DND-41 (cell line): ENCODE results near the gene MACROD2.

Source experiments
- ATAC-seq: fragments of 200-7000 bp; cut with Tn5 transposase; 3 replicates; pipeline ENCODE4 v1.9.1; 2021; ENCODE audit warnings: low read depth; ENCODE audit not compliant: insufficient read depth
- DNase-seq: peaks from one replicate; pipeline ENCODE4 v3.0.0-alpha.2; 2020
- H2AFZ ChIP-seq: 2 replicates; pipeline ENCODE4 v1.6.0; 2012; ENCODE audit warnings: low read depth, low read length
- H3K27ac ChIP-seq: 2 replicates; pipeline ENCODE4 v1.5.1; 2012; ENCODE audit warnings: low read length, inconsistent platforms
- H3K27me3 ChIP-seq: fragments of 200-600 bp; sonication (generic); 2 replicates; pipeline ENCODE4 v1.6.0; 2012; ENCODE audit warnings: low read length, mild to moderate bottlenecking, inconsistent platforms; ENCODE audit not compliant: insufficient read depth, poor library complexity
- H3K36me3 ChIP-seq: 2 replicates; pipeline ENCODE4 v1.5.1; 2012; ENCODE audit warnings: low read length, inconsistent platforms; ENCODE audit not compliant: insufficient read depth
- H3K4me1 ChIP-seq: 2 replicates; pipeline ENCODE4 v1.5.1; 2012; ENCODE audit warnings: mild to moderate bottlenecking, low read length; ENCODE audit not compliant: insufficient read depth
- H3K4me2 ChIP-seq: 2 replicates; pipeline ENCODE4 v1.6.0; 2012; ENCODE audit warnings: mild to moderate bottlenecking, moderate library complexity, low read length, inconsistent platforms; ENCODE audit not compliant: insufficient read depth
- H3K4me3 ChIP-seq, 2 experiments: fragments of 200-600 bp in 1 of 2; shearing (Covaris generic) in 1 of 2; 2 replicates each; pipeline ENCODE4 v1.5.1; 2012 to 2016; ENCODE audit warnings: inconsistent platforms in 2 of 2, low read length in 2 of 2, mild to moderate bottlenecking in 2 of 2, low read depth in 1 of 2, moderate library complexity in 1 of 2
- H3K79me2 ChIP-seq: 2 replicates; pipeline ENCODE4 v1.6.0; 2012; ENCODE audit warnings: low read length, inconsistent platforms; ENCODE audit not compliant: insufficient read depth
- H3K9ac ChIP-seq: 2 replicates; pipeline ENCODE4 v1.6.0; 2012; ENCODE audit warnings: low read depth, mild to moderate bottlenecking, inconsistent platforms, low read length, moderate library complexity
- H3K9me3 ChIP-seq: 2 replicates; pipeline ENCODE4 v1.5.1; 2012; ENCODE audit warnings: low read length, moderate library complexity, mild to moderate bottlenecking, inconsistent platforms; ENCODE audit not compliant: insufficient read depth, severe bottlenecking
- H4K20me1 ChIP-seq: 2 replicates; pipeline ENCODE4 v1.6.0; 2012; ENCODE audit warnings: low read length; ENCODE audit not compliant: insufficient read depth
- CTCF ChIP-seq: IDR thresholded peaks from 2 replicates; pipeline ENCODE4 v1.5.1; 2012; ENCODE audit warnings: borderline replicate concordance, low read length, moderate library complexity, mild to moderate bottlenecking; ENCODE audit not compliant: poor library complexity, severe bottlenecking; ENCODE audit errors: extremely low read depth
- EZH2 ChIP-seq: IDR thresholded peaks from 3 replicates; pipeline ENCODE4 v1.6.1; 2012; ENCODE audit warnings: borderline replicate concordance, low read depth, mild to moderate bottlenecking, moderate library complexity, low read length, inconsistent platforms; ENCODE audit not compliant: severe bottlenecking

Gene MACROD2

GRCh38 chr20:15379681-15380296, 1384.5 kb downstream of the MACROD2 start:
- Histone ChIP-seq H2AFZ (no peak overlapping the region), H3K27me3 (no peaks in the 10 kb centered on the region), H3K9ac (no peak overlapping the region), H3K9me3 (no peaks in the 10 kb centered on the region), H3K4me2 (no peak overlapping the region), H3K79me2 (no peaks in the 10 kb centered on the region), H3K4me3 (no peak overlapping the region), H3K36me3 (no peaks in the 10 kb centered on the region), H3K4me1 (no peaks in the 10 kb centered on the region), H4K20me1 (no peaks in the 10 kb centered on the region), H3K27ac (no peak overlapping the region)
- DNase-seq: no peak
- TF ChIP-seq CTCF (no peak), EZH2 (no peak)
- ATAC-seq: no peak

- DNase-seq: no peak
- H3K27me3 ChIP-seq: no peaks in the 10 kb centered on the region
- H3K4me3 ChIP-seq: no peak overlapping the region
These were observed 1385.5 kb downstream of the MACROD2 start for GRCh38 chr20:15380770-15381169.

GRCh38 chr20:15387228-15387627, 1391.9 kb downstream of the MACROD2 start:
- H3K4me2 ChIP-seq: no peak overlapping the region
- H3K9me3 ChIP-seq: no peaks in the 10 kb centered on the region
- no peaks in the 10 kb centered on the region for H3K36me3 ChIP-seq
- H2AFZ ChIP-seq: no peak overlapping the region
- H3K79me2 ChIP-seq: no peaks in the 10 kb centered on the region
- no peak overlapping the region for H3K27ac ChIP-seq
- no peak for DNase-seq
- H4K20me1 ChIP-seq: no peaks in the 10 kb centered on the region
- no peaks in the 10 kb centered on the region for H3K27me3 ChIP-seq
- no peak for ATAC-seq
- no peak overlapping the region for H3K9ac ChIP-seq
- TF ChIP-seq CTCF: no peak
- no peak for TF ChIP-seq EZH2
- no peak overlapping the region for H3K4me3 ChIP-seq
- H3K4me1 ChIP-seq: no peaks in the 10 kb centered on the region

More at GRCh38 chr20:15380770-15381169, 1385.5 kb downstream of the MACROD2 start:
- no peaks in the 10 kb centered on the region for H3K36me3 ChIP-seq
- H3K79me2 ChIP-seq: no peaks in the 10 kb centered on the region
- no peak for ATAC-seq
- no peaks in the 10 kb centered on the region for H3K4me1 ChIP-seq
- H3K27ac ChIP-seq: no peak overlapping the region
- H4K20me1 ChIP-seq: no peaks in the 10 kb centered on the region
- TF ChIP-seq CTCF: no peak
- no peak for TF ChIP-seq EZH2
- H2AFZ ChIP-seq: no peak overlapping the region
- H3K9ac ChIP-seq: no peak overlapping the region
- H3K9me3 ChIP-seq: no peaks in the 10 kb centered on the region
- H3K4me2 ChIP-seq: no peak overlapping the region

- no peak overlapping the region for H3K9ac ChIP-seq
- H3K4me3 ChIP-seq: no peak overlapping the region
- no peaks in the 10 kb centered on the region for H3K4me1 ChIP-seq
- H3K9me3 ChIP-seq: no peaks in the 10 kb centered on the region
- H4K20me1 ChIP-seq: no peaks in the 10 kb centered on the region
- no peaks in the 10 kb centered on the region for H3K36me3 ChIP-seq
- no peaks in the 10 kb centered on the region for H3K27me3 ChIP-seq
- no peak for TF ChIP-seq EZH2
- TF ChIP-seq CTCF: no peak
- no peak overlapping the region for H3K27ac ChIP-seq
- ATAC-seq: no peak
- no peak overlapping the region for H3K4me2 ChIP-seq
- H2AFZ ChIP-seq: no peak overlapping the region
- no peak for DNase-seq
- H3K79me2 ChIP-seq: no peaks in the 10 kb centered on the region
These were observed 1400.1 kb downstream of the MACROD2 start for GRCh38 chr20:15395457-15395856.
